KOPT-K1 (cell line): ENCODE data around the gene PGS1.
"Not testable (repeated sequence)": the region's sequence is repeated elsewhere in the genome, so short reads cannot be mapped to it uniquely, and the experiment has no call there.

Experiments used
- H3K27ac ChIP-seq: fragments of 200-600 bp; sonication (generic); 2 replicates; pipeline ENCODE4 v1.5.1; 2016; ENCODE audit warnings: antibody characterized with exemption, mild to moderate bottlenecking, low read depth, low read length; ENCODE audit not compliant: poor library complexity, severe bottlenecking
- H3K36me3 ChIP-seq: fragments of 200-600 bp; sonication (generic); 2 replicates; pipeline ENCODE4 v1.5.1; 2017; ENCODE audit warnings: antibody characterized with exemption, mild to moderate bottlenecking, low read length, moderate library complexity; ENCODE audit not compliant: insufficient read depth
- H3K9me3 ChIP-seq: fragments of 200-600 bp; sonication (generic); 2 replicates; pipeline ENCODE4 v1.5.1; 2017; ENCODE audit warnings: antibody characterized with exemption, low read length, mild to moderate bottlenecking; ENCODE audit not compliant: insufficient read depth, poor library complexity, severe bottlenecking

PGS1 gene

GRCh38 chr17:78378225-78379130 is at the start of gene PGS1:
Gene PGS1 (plus strand): TSS chr17:78378649. CDS start chr17:78378666, 17 bp downstream.
- H3K27ac ChIP-seq = peak within 1 kb of the TSS; percentile 74
- H3K9me3 ChIP-seq = no peaks in the 10 kb centered on the region
- H3K36me3 ChIP-seq = peaks cover 27% of the 10 kb centered on the region

GRCh38 chr17:78329263-78330059 is 49.0 kb upstream of the PGS1 start:
- Histone ChIP-seq H3K9me3 (no peaks in the 10 kb centered on the region), H3K36me3 (no peaks in the 10 kb centered on the region), H3K27ac (no peak overlapping the region)

DNA sequence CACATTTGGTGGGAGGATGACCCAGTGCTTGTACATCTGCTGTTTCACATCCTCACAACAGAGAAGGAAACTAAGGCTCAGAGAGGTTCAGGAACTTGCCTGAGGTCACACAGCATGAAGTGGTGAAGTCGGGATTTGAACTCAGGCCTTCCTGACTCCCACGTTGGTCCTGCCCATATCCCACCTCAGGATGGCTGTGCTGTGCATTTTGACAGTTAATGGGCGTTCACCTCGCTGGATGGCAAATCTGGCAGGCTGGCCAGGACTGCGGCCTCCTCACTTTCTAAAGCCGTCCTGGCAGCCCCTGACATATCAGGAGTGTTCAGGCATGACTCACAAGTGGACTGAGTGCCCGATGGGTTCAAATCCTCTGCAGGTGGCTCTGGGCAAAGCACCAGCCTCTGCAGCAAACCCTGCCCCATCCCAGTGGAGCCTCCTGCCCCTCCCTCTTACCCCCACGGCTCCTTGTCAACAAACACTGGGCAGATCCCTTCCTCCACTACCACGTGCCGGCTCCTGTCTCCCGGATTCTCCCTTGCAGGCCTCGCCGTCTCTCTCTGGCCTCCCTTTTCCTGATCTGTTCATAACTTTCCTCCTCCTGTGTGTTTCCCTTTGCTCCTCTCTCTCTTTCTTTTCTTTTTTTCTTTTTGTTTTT is 47.8 kb upstream of the PGS1 start:
- no peak overlapping the region for H3K27ac ChIP-seq
- H3K36me3 ChIP-seq = no peaks in the 10 kb centered on the region
- H3K9me3 ChIP-seq = no peaks in the 10 kb centered on the region

DNA sequence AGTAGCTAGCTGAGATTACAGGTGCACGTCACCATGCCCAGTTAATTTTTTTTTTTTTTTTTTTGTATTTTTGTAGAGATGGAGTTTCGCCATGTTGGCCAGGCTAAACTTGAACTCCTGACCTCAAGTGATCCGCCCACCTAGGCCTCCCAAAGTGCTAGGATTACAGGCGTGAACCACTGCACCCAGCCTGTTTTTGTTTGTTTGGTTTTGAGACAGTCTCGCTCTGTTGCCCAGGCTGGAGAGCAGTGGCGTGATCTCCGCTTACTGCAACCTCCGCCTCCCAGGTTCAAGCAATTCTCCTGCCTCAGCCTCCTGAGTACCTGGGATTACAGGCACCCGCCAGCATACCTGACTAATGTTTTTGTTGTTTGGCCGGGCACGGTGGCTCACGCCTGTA is 47.1 kb upstream of the PGS1 start:
- H3K36me3 ChIP-seq, H3K27ac ChIP-seq, H3K9me3 ChIP-seq: not testable (repeated sequence)

DNA sequence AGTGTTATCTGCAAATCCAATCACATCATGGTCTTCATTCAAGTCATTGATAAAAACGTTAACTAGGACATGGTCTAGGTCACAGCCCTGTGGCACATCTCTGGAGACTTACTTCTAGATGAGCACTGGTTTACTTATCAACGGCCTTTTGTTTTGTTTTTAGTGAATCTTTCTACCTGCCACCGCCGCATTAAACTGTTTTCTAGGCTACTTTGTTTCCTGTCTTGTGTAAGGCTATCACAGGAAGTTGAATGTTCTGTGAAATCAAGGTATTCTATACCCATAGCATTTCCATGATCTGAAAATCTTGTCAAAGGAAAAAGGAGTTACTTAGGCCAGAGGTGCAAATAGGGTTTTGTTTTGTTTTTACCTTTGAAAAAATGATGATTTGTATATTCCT is 45.5 kb upstream of the PGS1 start:
- no peaks in the 10 kb centered on the region for H3K9me3 ChIP-seq
- H3K36me3 ChIP-seq = no peaks in the 10 kb centered on the region
- H3K27ac ChIP-seq = no peak overlapping the region

GRCh38 chr17:78335209-78335608 is 43.2 kb upstream of the PGS1 start:
- Histone ChIP-seq H3K27ac (no peak overlapping the region), H3K36me3 (no peaks in the 10 kb centered on the region), H3K9me3 (no peaks in the 10 kb centered on the region)

DNA sequence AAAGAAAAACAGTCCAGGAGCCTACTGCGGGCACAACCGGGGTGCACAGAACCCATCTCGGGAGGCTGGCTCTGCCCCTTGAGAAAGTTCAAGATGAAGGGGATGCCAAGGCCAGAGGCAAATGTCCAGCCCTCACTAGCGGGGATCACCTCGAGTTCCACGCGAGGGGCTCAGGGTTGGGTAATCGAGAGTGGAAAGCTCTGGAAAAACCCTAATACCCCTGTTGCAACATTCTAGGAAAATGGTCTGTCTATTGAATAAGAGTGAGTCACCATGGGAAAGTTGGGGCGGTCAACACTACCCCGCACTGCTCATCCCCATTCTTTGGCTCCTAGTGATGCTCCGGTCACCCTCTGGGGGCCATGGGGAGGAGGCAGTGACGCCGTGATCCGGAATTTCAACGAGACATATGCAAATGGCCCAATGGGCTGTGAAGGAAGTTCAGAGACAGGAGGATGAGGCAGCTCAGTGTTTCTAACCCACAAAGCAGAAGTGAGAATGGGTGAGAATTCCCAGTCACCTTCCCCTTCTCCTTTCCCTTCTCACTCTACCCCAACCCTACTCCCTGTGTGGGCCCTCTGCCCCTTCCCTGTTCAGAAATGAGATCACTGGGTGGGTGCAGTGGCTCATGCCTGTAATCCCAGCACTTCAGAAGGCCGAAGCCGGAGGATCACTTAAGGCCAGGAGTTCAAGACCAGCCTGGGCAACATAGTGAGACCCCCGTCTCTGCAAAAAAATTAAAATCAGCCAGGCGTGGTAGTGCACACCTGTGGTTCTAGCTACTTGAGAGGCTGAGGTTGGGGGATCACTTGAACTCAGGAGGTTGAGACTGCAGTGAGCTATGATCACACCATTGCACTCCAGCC is 41.0 kb upstream of the PGS1 start:
- Histone ChIP-seq H3K36me3 (no peaks in the 10 kb centered on the region), H3K27ac (no peak overlapping the region), H3K9me3 (no peaks in the 10 kb centered on the region)

DNA sequence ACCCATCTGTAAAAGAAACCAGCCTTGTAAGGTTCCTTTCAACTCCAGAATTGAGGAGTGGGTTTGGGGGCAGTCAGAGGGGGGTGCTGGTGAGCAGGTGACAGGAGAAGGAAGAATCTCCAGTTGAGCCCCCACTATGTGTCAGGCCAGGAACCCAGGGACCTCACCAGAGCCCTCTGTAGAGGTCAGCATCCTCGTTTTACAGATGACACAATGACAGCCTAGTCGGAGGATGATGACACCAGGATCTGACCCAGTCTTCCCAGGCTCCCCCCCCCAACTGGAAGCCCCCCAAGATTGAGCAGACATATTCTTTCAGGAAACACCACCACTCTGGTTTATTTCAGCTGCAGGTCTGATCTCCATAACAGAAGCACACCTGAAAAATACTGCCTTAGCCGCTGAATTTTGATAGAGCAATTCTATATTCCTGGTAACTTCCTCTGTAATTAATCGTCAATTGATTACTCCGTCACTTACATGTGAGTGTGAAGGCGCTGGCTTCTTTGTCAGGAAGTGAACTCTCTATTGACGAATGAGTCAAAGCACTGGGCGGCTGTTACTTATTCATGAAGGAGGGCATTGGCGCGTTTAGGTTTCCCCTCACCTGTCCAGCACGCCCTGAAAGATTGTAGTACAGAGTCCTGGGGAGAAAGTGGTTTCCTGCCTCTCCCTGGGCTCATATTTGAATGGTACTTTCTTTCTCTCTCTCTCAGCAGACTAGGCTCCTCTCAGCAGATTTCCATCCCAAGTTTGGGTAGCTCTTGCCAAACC is 39.8 kb upstream of the PGS1 start:
- Histone ChIP-seq H3K9me3 (no peaks in the 10 kb centered on the region), H3K27ac (no peak overlapping the region)

GRCh38 chr17:78340183-78340955 is 38.1 kb upstream of the PGS1 start:
- Histone ChIP-seq H3K9me3 (no peaks in the 10 kb centered on the region), H3K36me3 (no peaks in the 10 kb centered on the region), H3K27ac (no peak overlapping the region)

More for the DNA sequence above, 39.8 kb upstream of the PGS1 start:
- H3K36me3 ChIP-seq = no peaks in the 10 kb centered on the region

DNA sequence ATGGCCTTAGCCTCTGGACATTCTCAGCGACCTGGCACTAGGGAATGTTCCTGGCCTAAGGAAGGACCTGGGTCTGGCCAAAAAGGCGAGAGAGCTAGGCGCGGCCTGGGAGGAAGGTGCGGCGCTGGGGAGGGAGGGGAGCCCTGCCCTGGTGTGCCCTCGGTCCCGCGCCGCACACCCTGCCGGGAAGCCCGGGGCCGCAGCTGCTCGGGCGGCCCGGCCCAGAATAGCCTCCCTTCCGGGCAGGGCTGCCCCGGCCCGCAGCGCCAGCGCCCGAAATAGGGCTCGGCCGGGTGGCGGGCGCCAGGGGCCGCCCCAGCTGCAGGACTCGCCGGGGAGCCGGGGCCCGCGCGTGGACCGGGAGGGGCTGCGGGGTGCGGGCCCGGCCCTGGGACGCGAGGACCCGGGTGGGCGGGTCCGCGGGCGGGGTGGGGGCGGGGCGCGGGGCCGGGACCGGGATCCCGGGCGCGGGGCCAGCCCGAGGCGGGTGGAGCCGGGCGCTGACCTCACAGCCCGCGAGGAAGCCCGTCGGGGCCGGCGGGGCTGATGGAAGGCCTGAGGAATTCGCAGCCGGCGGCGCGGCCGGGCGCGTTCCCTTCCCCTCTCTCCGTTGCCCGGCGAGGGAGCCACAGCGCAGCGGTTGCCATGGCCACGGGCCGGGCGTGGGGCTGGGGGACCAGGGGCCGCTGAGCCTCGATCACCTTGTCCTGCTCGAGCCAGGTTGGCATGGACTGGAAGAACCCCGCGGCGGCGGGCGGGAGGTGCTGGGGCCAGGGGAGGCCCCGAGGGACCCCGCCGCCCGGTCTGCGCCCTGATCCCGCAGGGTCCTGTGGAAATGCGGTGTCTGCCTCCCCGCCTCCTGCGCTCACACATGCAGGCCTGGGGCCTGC is 36.6 kb upstream of the PGS1 start:
- H3K27ac ChIP-seq = no peak overlapping the region
- H3K9me3 ChIP-seq = no peaks in the 10 kb centered on the region
- H3K36me3 ChIP-seq = no peaks in the 10 kb centered on the region

GRCh38 chr17:78342449-78343186 is 35.8 kb upstream of the PGS1 start:
- Histone ChIP-seq H3K9me3 (no peaks in the 10 kb centered on the region), H3K36me3 (no peaks in the 10 kb centered on the region), H3K27ac (peak overlapping the region; percentile 63)

DNA sequence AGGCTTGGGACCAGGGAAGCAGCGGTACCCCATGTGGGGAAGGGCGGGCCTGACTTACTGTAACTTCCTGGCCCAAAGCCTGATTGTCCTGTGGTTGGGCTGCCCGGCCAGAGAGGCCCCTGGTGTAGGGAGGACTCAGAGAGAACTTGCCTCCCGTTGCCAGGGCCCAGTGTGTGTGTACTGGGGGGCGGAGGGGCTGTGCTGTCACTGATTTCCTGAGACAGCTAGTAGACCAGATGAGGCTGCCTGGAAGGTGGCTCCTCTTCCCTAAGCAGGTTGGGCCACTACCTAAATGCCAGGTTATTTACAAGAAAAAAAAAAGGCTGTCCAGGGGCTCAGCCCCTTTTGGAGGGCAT is 35.3 kb upstream of the PGS1 start:
- no peaks in the 10 kb centered on the region for H3K36me3 ChIP-seq
- H3K9me3 ChIP-seq = no peaks in the 10 kb centered on the region
- peak overlapping the region; percentile 63 for H3K27ac ChIP-seq
